Stomach (tissue), 9 donors: ENCODE results near the gene KCNQ4. TPM values are rescaled to one million over a fixed set of nuclear protein-coding genes. Genes with fewer than 3 reads are reported as not detected.

Experiments
- DNase-seq, 2 donors: peaks; one replicate each; pipeline versions ENCODE4 v3.0.0 to v3.0.0-alpha.2; 2013 to 2019
- H3K27ac ChIP-seq, 5 donors: fragments of 200-600 bp in 4 of 5; sonication (generic) in 4 of 5; one replicate each; pipeline ENCODE4 v1.5.1; 2013 to 2019; ENCODE audit warnings: mild to moderate bottlenecking in 1 of 5, moderate library complexity in 1 of 5
- H3K27me3 ChIP-seq, 3 donors: fragments of 200-600 bp; sonication (generic); one replicate each; pipeline ENCODE4 v1.5.1; 2017 to 2019; ENCODE audit warnings: mixed run types in 1 of 3
- H3K36me3 ChIP-seq, 4 donors: fragments of 200-600 bp; sonication (generic); 1 replicate in 3 of 4; 2 replicates in 1 of 4; pipeline ENCODE4 v1.5.1; 2016 to 2019
- H3K4me1 ChIP-seq, 4 donors: fragments of 200-600 bp; sonication (generic); one replicate each; pipeline ENCODE4 v1.5.1; 2016 to 2019
- H3K4me3 ChIP-seq, 4 donors: fragments of 200-600 bp; sonication (generic) in 3 of 4; one replicate each; pipeline ENCODE4 v1.5.1; 2016 to 2019; ENCODE audit warnings: mild to moderate bottlenecking in 1 of 4
- H3K9me3 ChIP-seq, 4 donors: fragments of 200-600 bp; sonication (generic); one replicate each; pipeline ENCODE4 v1.5.1; 2016 to 2019
- EP300 ChIP-seq: sonication (generic); formaldehyde crosslinking; IDR thresholded peaks from one replicate; pipeline ENCODE4 v1.6.1; 2017; ENCODE audit warnings: antibody characterized with exemption
- POLR2A ChIP-seq, 4 donors: fragments of 450-650 bp; IDR thresholded peaks; one replicate each; pipeline ENCODE4 v1.6.1; 2016; ENCODE audit warnings: antibody characterized with exemption in 4 of 4, control low read depth in 2 of 4, mild to moderate bottlenecking in 1 of 4, moderate library complexity in 1 of 4
- POLR2AphosphoS5 ChIP-seq, 3 donors: sonication (generic); formaldehyde crosslinking; IDR thresholded peaks; one replicate each; pipeline ENCODE4 v1.6.1; 2016; ENCODE audit warnings: antibody characterized with exemption in 3 of 3
- WGBS, 5 donors: extraction: QIAGEN DNeasy Blood & Tissue Kit in 3 of 5; methylation state at CpG; one replicate each; pipeline versions ENCODE4 v1.1.5 to v1.1.7; 2013 to 2018; 5-methylcytosine and 5-hydroxymethylcytosine counted together
- intact Hi-C: fragments of 100-400 bp; cut with DNase I; formaldehyde crosslinking; loops from one replicate; pipeline ENCODE4 v1.15.1; 2023; ENCODE audit warnings: low total_unique reads
- polyA plus RNA-seq, 3 donors: library from polyadenylated mRNA; stranded (reverse); fragments of 200-250 nt; gene quantifications; one replicate each; pipeline ENCODE4 v1.2.3, GENCODE V29; 2013
- total RNA-seq, 5 donors: library from RNA; depleted of rRNA; stranded (reverse); fragments of >200 nt; gene quantifications; one replicate each; pipeline versions ENCODE4 v1.1.0 to v1.2.3, GENCODE V29; 2014 to 2016
- TF ChIP-seq, protein P1 (sequence below), 7 experiments: fragments of 450-650 bp in 4 of 7; fragments of 200-600 bp in 3 of 7; sonication (generic) in 3 of 7; IDR thresholded peaks; one replicate each; pipeline ENCODE4 v1.5.1; 2016 to 2019; ENCODE audit warnings: antibody characterized with exemption in 7 of 7, control low read depth in 2 of 7, mild to moderate bottlenecking in 1 of 7
- donor health status: healthy with polysubstance abuse.
- donor health status: Bipolar disorder and iron deficiency.
- donor health status: healthy.

The KCNQ4 gene
- total and polyA plus RNA-seq, 8 donors = 0.31 to 7.6 (median 0.58) TPM; not detected in 1

DNA sequence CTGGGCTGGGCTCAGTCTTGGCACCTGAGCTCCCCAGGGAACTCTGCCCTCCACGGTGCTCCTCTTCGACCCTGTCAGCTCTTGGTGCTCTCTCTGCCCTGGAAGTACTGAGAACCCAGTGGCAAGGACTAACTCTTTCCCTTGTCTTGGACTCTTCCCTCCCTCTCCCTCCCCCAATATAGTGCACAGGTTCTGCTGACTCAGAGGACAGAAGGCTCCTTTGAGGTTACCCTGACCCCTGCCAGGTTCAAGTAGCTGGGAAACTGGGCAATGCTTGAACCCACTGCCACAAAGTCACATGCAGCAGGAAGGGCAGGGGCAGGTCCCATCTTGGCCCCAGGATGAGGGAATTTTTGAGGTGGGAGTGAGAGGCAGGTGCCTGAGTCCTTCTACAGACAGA lies 20.3 kb downstream of the KCNQ4 start:
- peak overlapping the region in 2 of 5 donors; percentile 86 to 89 for H3K27ac ChIP-seq

DNA sequence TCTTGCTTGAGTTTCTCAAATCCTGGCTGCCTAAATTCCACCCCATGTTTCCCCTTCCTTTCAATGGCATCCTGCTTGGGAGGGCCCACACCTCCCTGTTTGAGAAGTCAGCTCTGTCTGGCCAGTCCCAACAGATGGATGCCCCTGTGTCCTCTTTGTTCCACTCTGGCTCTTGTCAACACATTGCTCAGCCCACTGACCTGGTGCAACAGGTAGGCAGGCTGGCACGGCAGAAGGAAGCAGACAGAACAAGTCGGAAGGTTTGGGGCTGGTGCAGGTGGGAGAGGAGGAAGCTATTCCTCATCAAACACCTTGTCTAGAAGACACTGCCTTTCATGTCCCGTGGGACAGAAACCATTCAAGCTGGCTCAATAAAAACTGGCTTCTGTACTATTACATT lies 22.7 kb downstream of the KCNQ4 start:
- Histone ChIP-seq H3K4me1 (peaks cover 7 to 57% (median 36%) of the 10 kb centered on the region in 4 donors), H3K27me3 (no peaks in the 10 kb centered on the region), H3K9me3 (no peaks in the 10 kb centered on the region), H3K36me3 (no peaks in the 10 kb centered on the region), H3K4me3 (no peak overlapping the region), H3K27ac (no peak overlapping the region)
- 63 to 89% (median 75%) methylated on average over 3 of the region's 3 CpGs for WGBS, 5 donors
- intact Hi-C loops = no loop called here
- no peak for TF ChIP-seq EP300
- TF ChIP-seq, protein P1, sequence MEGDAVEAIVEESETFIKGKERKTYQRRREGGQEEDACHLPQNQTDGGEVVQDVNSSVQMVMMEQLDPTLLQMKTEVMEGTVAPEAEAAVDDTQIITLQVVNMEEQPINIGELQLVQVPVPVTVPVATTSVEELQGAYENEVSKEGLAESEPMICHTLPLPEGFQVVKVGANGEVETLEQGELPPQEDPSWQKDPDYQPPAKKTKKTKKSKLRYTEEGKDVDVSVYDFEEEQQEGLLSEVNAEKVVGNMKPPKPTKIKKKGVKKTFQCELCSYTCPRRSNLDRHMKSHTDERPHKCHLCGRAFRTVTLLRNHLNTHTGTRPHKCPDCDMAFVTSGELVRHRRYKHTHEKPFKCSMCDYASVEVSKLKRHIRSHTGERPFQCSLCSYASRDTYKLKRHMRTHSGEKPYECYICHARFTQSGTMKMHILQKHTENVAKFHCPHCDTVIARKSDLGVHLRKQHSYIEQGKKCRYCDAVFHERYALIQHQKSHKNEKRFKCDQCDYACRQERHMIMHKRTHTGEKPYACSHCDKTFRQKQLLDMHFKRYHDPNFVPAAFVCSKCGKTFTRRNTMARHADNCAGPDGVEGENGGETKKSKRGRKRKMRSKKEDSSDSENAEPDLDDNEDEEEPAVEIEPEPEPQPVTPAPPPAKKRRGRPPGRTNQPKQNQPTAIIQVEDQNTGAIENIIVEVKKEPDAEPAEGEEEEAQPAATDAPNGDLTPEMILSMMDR (IDR thresholded peaks at IDR 0.05) = no peak
- TF ChIP-seq POLR2AphosphoS5 (IDR thresholded peaks at IDR 0.05) = no peak
- no peak for TF ChIP-seq POLR2A (IDR thresholded peaks at IDR 0.05)
- DNase-seq = no peak

More for the DNA sequence above, 20.3 kb downstream of the KCNQ4 start:
- H3K9me3 ChIP-seq = no peaks in the 10 kb centered on the region
- no peak overlapping the region for H3K4me3 ChIP-seq
- TF ChIP-seq EP300 (no peak), POLR2AphosphoS5 (IDR thresholded peaks at IDR 0.05) (no peak), POLR2A (IDR thresholded peaks at IDR 0.05) (no peak)
- TF ChIP-seq, protein P1 (IDR thresholded peaks at IDR 0.05) = no peak
- DNase-seq = no peak
- intact Hi-C loops = no loop called here
- H3K4me1 ChIP-seq = peaks cover 25 to 80% (median 59%) of the 10 kb centered on the region in 4 donors
- no peaks in the 10 kb centered on the region for H3K36me3 ChIP-seq
- 47 to 81% (median 56%) methylated on average over 2 of the region's 2 CpGs for WGBS, 5 donors
- H3K27me3 ChIP-seq = no peaks in the 10 kb centered on the region

DNA sequence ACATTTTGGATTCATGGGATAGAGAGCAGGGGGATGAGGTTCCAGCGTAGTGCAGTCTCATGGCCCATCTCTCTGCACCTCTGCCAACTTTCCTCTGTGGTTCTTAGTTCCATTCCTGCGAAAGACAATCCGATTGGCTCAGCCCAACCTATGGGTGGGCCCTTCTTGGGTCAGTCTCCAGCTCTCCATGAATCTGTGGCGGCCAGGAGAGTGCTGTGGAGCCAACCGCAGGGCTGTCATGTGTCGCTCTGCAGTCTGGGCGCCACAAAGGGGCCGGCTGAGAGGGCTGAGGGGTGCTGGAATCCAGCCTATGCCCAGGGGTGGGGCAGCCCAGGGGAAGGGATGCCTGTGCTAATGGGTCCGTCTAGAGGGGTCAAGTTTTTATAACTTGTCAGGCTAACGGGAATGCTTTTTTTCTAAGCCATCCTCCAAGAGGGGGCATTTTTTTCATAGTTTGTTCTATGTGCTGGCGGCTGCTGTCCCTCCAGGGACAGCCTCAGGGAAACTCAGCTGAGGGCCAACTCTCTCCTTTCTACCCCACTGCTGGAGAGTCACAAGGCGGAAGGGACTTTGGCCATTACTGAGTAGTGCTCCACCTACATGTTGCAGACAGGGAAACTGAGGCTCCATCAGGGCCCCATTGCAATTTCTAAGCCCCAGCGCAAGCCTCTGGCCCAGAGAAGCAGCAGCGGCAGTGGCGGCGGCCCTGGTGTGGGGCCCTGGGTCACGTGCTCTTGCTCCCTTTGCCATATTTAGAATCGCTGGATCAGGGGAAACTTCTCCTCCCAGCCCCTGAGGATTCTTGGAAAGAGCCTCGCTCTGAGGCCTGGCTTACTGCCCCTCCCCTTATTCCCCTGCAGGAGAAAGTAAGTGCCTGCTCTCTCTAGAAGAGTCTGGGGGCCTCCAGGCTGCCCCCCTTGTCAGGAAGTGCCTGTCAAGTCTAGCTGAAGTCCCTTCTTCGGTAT lies 23.4 kb downstream of the KCNQ4 start:
- WGBS, 5 donors = 57 to 81% (median 77%) methylated on average over 15 to 20 of the region's 20 CpGs
- no peaks in the 10 kb centered on the region for H3K36me3 ChIP-seq
- no peaks in the 10 kb centered on the region for H3K9me3 ChIP-seq
- H3K27ac ChIP-seq = peak overlapping the region in 3 of 5 donors; percentile 0 to 44 (median 42)
- intact Hi-C loops = no loop called here
- no peaks in the 10 kb centered on the region for H3K27me3 ChIP-seq
- no peak overlapping the region for H3K4me3 ChIP-seq
- H3K4me1 ChIP-seq = peaks cover under 1 to 49% (median 28%) of the 10 kb centered on the region in 4 donors
- peak in 1 of 2 donors; percentile 86 for DNase-seq
- TF ChIP-seq, protein P1 (IDR thresholded peaks at IDR 0.05) = no peak
- TF ChIP-seq POLR2AphosphoS5 (IDR thresholded peaks at IDR 0.05) = no peak
- TF ChIP-seq POLR2A (IDR thresholded peaks at IDR 0.05) = no peak
- TF ChIP-seq EP300 = no peak

DNA sequence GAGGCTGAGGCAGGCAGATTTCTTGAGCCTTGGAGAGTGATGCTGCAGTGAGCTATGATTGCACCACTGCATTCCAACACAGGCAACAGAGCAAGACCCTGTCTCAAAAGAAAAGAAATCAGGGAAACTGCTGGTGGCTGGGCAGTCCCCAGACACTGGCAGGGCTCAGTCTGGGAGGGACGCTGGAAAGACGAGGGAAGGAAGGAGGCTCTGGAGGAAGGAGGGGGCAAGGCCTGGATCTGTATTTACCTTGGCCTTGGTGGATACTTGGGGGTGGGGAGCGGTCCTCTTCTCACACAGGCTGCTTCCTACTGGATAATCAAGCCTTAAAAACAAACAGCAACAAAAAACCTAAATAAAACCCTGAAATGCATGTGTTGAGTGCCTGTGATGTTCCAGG lies 24.4 kb downstream of the KCNQ4 start:
- H3K27ac ChIP-seq = no peak overlapping the region
- H3K36me3 ChIP-seq = no peaks in the 10 kb centered on the region
- no peaks in the 10 kb centered on the region for H3K9me3 ChIP-seq
- TF ChIP-seq EP300 (no peak), POLR2AphosphoS5 (IDR thresholded peaks at IDR 0.05) (no peak), POLR2A (IDR thresholded peaks at IDR 0.05) (no peak)
- TF ChIP-seq, protein P1 (IDR thresholded peaks at IDR 0.05) = no peak
- 35 to 60% (median 53%) methylated on average over 3 of the region's 3 CpGs for WGBS, 5 donors
- no peak overlapping the region for H3K4me3 ChIP-seq
- H3K4me1 ChIP-seq = peaks cover 0 to 39% (median 19%) of the 10 kb centered on the region in 4 donors
- H3K27me3 ChIP-seq = no peaks in the 10 kb centered on the region
- DNase-seq = no peak
- intact Hi-C loops = no loop called here
